Activated B cell treated with CpG ODN at 0.5 μM for 24 hours (primary cell): ENCODE measurements around the gene LCORL. TPM values are rescaled to one million over a fixed set of nuclear protein-coding genes. Genes with fewer than 3 reads are reported as not detected.

Source experiments
- ATAC-seq: fragments of 200-7000 bp; cut with Tn5 transposase; one replicate; pipeline ENCODE4 v1.10.0; 2021; ENCODE audit warnings: low read depth, mild to moderate bottlenecking, moderate library complexity
- CTCF ChIA-PET: fragments of 350-600 bp; sonication (Branson Sonifier 250); formaldehyde crosslinking; loops from one replicate; lab custom pipeline; 2021; ENCODE audit warnings: antibody characterized with exemption; lab: Charles Lee
- POLR2A ChIA-PET: fragments of 350-600 bp; sonication (Branson Sonifier 250); formaldehyde crosslinking; loops from one replicate; lab custom pipeline; 2021; ENCODE audit warnings: antibody characterized with exemption; lab: Charles Lee
- DNase-seq: peaks from one replicate; pipeline ENCODE4 v3.0.0; 2022
- H3K27ac Mint-ChIP-seq: one replicate; pipeline ENCODE4 v1.8.0; 2020; ENCODE audit warnings: mixed read lengths
- H3K27me3 Mint-ChIP-seq: one replicate; pipeline ENCODE4 v1.8.0; 2021; ENCODE audit warnings: mixed read lengths
- H3K36me3 Mint-ChIP-seq: one replicate; pipeline ENCODE4 v1.8.0; 2021; ENCODE audit warnings: low read depth, mixed read lengths
- H3K4me1 Mint-ChIP-seq: one replicate; pipeline ENCODE4 v1.8.0; 2021; ENCODE audit warnings: mixed read lengths
- H3K4me3 Mint-ChIP-seq: one replicate; pipeline ENCODE4 v1.8.0; 2020; ENCODE audit warnings: mild to moderate bottlenecking, mixed read lengths
- H3K9me3 Mint-ChIP-seq: one replicate; pipeline ENCODE4 v1.8.0; 2020; ENCODE audit warnings: mixed read lengths
- CTCF ChIP-seq: fragments of 200-600 bp; IDR thresholded peaks from one replicate; pipeline ENCODE4 v1.8.0; 2022; ENCODE audit warnings: antibody characterized with exemption, mild to moderate bottlenecking
- intact Hi-C: fragments of 100-400 bp; cut with micrococcal nuclease; formaldehyde crosslinking; loops from one replicate; pipeline ENCODE4 v1.15.1; 2024
- total RNA-seq: library from RNA; stranded (reverse); gene quantifications from 2 replicates; pipeline ENCODE4 v1.2.3, GENCODE V29; 2022

Gene LCORL
- total RNA-seq, 1 donor from 2014 or later = 12.6 TPM

- ATAC-seq = no peak
Observed at GRCh38 chr4:18020671-18021469, 685 bp downstream of the LCORL start.

GRCh38 chr4:18020145-18020670, 1.3 kb downstream of the LCORL start:
- ATAC-seq (no peak), DNase-seq (no peak)
- H3K27me3 Mint-ChIP-seq = no peaks in the 10 kb centered on the region
- peaks cover 9% of the 10 kb centered on the region for H3K36me3 Mint-ChIP-seq
- peaks cover 28% of the 10 kb centered on the region for H3K4me1 Mint-ChIP-seq
- ChIA-PET CTCF (interaction anchor here (0.8 kb wide), 1 partner anchor 9 kb away, joined by 4 read pairs; no protein-coding TSS in a partner anchor), POLR2A (interaction anchor here (0.6 kb wide), 2 partner anchors 10 to 37 kb away, joined by 3 read pairs; no protein-coding TSS in a partner anchor)
- peak overlapping the region; percentile 92 for H3K27ac Mint-ChIP-seq
- no peaks in the 10 kb centered on the region for H3K9me3 Mint-ChIP-seq
- intact Hi-C loops = loop anchor here (1.0 to 5.0 kb wide), 3 partner anchors 8 to 1793 kb away; partner anchors contain the start of gene TAPT1
- peak overlapping the region; percentile 97 for H3K4me3 Mint-ChIP-seq
- no peak for TF ChIP-seq CTCF

More at GRCh38 chr4:18020671-18021469, 685 bp downstream of the LCORL start:
- CTCF ChIA-PET = no interaction called here
- H3K27me3 Mint-ChIP-seq = no peaks in the 10 kb centered on the region
- intact Hi-C loops = loop anchor here (1.0 to 5.0 kb wide), 6 partner anchors 9 to 1794 kb away; partner anchors contain the start of genes DCAF16, LAP3, MED28 and NCAPG
- peaks cover 24% of the 10 kb centered on the region for H3K4me1 Mint-ChIP-seq
- DNase-seq = peak; percentile 41
- peak overlapping the region; percentile 92 for H3K27ac Mint-ChIP-seq
- no peak for TF ChIP-seq CTCF
- POLR2A ChIA-PET = no interaction called here
- H3K36me3 Mint-ChIP-seq = peaks cover 9% of the 10 kb centered on the region
- H3K9me3 Mint-ChIP-seq = no peaks in the 10 kb centered on the region
- peak overlapping the region; percentile 97 for H3K4me3 Mint-ChIP-seq

GRCh38 chr4:18014269-18014668, 7.3 kb downstream of the LCORL start:
- Mint-ChIP-seq H3K9me3 (no peaks in the 10 kb centered on the region), H3K27ac (no peak overlapping the region), H3K27me3 (no peaks in the 10 kb centered on the region), H3K4me1 (peaks cover 42% of the 10 kb centered on the region), H3K4me3 (no peak overlapping the region), H3K36me3 (no peaks in the 10 kb centered on the region)
- DNase-seq (no peak), ATAC-seq (no peak)
- TF ChIP-seq CTCF = no peak
- ChIA-PET CTCF (no interaction called here), POLR2A (no interaction called here)
- intact Hi-C loops = loop anchor here (5.0 kb wide), 1 partner anchor 42 kb away; no protein-coding TSS in a partner anchor

- Mint-ChIP-seq H3K4me1 (peaks cover 44% of the 10 kb centered on the region), H3K4me3 (no peak overlapping the region), H3K9me3 (no peaks in the 10 kb centered on the region), H3K27me3 (no peaks in the 10 kb centered on the region), H3K36me3 (no peaks in the 10 kb centered on the region), H3K27ac (no peak overlapping the region)
- intact Hi-C loops = loop anchor here (1.0 to 5.0 kb wide), 2 partner anchors 7 to 41 kb away; no protein-coding TSS in a partner anchor
- ChIA-PET CTCF (no interaction called here), POLR2A (no interaction called here)
- no peak for DNase-seq
- ATAC-seq = no peak
- no peak for TF ChIP-seq CTCF
Observed at GRCh38 chr4:18012807-18013462, 8.6 kb downstream of the LCORL start.
